Measurements from ENCODE around the gene CLPTM1L. TPM values are rescaled to one million over a fixed set of nuclear protein-coding genes. Genes with fewer than 3 reads are reported as not detected.
"Not testable (repeated sequence)": the region's sequence is repeated elsewhere in the genome, so short reads cannot be mapped to it uniquely, and the experiment has no call there.

CLPTM1L gene
- total RNA-seq, 1 donor from 2014 or later, result 34.2 TPM

GRCh38 chr5:1335540-1336095 is 9.3 kb downstream of the CLPTM1L start:
- H3K9me3 ChIP-seq (replicated peaks), result no peaks in the 10 kb centered on the region
- no peaks in the 10 kb centered on the region for H3K27me3 ChIP-seq (ENCODE audit: low read depth)
- intact Hi-C loops (cut with micrococcal nuclease), result no loop called here
- H3K4me3 ChIP-seq, result no peak overlapping the region
- no peak overlapping the region for H3K27ac ChIP-seq (replicated peaks)
- DNase-seq, result no peak
- H3K36me3 ChIP-seq, result peaks cover 89% of the 10 kb centered on the region
- peaks cover 3% of the 10 kb centered on the region for H3K4me1 ChIP-seq
- no peak for TF ChIP-seq CTCF (IDR thresholded peaks at IDR 0.05; ENCODE audit: borderline replicate concordance)

DNA sequence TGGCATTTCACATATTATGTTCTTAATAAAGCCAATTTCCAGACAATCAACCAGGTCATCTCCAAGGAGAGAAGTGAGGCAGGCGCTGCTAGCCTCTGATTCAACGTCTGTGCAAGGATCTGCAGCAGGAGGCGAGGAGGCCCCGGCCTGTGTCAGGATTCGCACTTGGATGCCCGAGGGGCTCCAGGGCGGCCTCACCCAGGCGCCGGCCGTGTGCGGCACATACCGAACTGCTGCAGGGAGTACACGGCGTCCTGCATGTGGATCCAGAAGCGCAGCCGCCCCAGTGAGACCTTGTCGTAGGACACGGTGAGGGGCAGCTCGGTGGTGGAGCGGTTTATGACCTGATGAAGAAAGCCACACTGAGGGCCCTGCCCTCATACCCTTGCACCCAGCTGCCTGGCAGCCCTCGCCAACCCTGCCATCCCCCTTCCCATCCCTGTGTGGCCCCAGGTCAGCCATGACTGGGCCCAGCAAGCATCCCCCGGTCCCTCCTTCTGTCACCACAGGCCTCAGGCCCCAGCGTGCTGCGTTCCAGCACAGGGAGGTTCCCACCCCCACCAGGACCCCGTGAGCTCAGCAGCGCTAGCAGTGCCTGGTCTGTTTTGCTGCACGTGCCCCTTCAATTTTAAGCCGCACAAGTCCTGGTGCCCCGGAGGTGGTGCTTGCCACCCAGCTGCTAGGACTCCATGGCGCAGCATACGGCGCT is 9.9 kb downstream of the CLPTM1L start:
- no peak for TF ChIP-seq CTCF (IDR thresholded peaks at IDR 0.05; ENCODE audit: borderline replicate concordance)
- H3K27me3 ChIP-seq (ENCODE audit: low read depth), result no peaks in the 10 kb centered on the region
- no peak for DNase-seq
- intact Hi-C loops (cut with micrococcal nuclease), result no loop called here
- H3K27ac ChIP-seq (replicated peaks), result no peak overlapping the region
- no peaks in the 10 kb centered on the region for H3K9me3 ChIP-seq (replicated peaks)
- peaks cover 3% of the 10 kb centered on the region for H3K4me1 ChIP-seq
- no peak overlapping the region for H3K4me3 ChIP-seq
- peaks cover 89% of the 10 kb centered on the region for H3K36me3 ChIP-seq

DNA sequence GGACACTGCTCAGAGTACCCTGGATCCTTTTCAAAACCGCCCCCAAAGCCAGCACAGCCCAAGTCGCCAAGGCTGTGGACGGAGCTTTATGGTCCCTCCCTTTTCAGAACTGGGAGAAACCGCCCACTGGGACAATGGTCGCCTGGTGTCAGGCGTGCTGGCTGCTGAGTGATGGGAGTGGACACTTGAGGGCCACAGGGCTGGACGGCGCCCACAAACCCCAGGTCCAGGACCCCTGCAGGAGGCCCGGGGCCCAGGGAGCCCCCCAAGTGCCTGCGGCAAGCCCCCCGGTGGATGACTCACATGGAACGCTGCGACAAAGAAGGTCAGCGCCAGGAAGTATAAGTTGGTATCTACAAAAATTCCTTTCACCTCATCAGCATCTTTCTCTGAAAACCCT is 10.9 kb downstream of the CLPTM1L start:
- peaks cover 3% of the 10 kb centered on the region for H3K4me1 ChIP-seq
- TF ChIP-seq CTCF (IDR thresholded peaks at IDR 0.05; ENCODE audit: borderline replicate concordance), result no peak
- peaks cover 89% of the 10 kb centered on the region for H3K36me3 ChIP-seq
- H3K9me3 ChIP-seq (replicated peaks), result no peaks in the 10 kb centered on the region
- no peak for DNase-seq
- intact Hi-C loops (cut with micrococcal nuclease), result no loop called here
- H3K4me3 ChIP-seq, result no peak overlapping the region
- H3K27me3 ChIP-seq (ENCODE audit: low read depth), result no peaks in the 10 kb centered on the region
- H3K27ac ChIP-seq (replicated peaks), result no peak overlapping the region

DNA sequence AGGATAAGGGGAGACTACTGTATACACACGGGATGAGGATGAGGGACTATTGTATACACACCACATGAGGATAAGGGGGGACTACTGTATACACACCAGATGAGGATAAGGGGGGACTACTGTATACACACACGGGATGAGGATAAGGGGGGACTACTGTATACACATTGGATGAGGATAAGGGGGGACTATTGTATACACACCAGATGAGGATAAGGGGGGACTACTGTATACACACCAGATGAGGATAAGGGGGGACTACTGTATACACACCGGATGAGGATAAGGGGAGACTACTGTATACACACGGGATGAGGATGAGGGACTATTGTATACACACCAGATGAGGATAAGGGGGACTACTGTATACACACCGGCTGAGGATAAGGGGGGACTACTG is 11.6 kb downstream of the CLPTM1L start:
- H3K27me3 ChIP-seq (ENCODE audit: low read depth); H3K27ac ChIP-seq (replicated peaks); intact Hi-C loops (cut with micrococcal nuclease); H3K9me3 ChIP-seq (replicated peaks); H3K4me1 ChIP-seq; DNase-seq; H3K4me3 ChIP-seq: not testable (repeated sequence)
- H3K36me3 ChIP-seq, result peaks cover 83% of the 10 kb centered on the region

GRCh38 chr5:1332461-1333001 is 12.4 kb downstream of the CLPTM1L start:
- H3K4me3 ChIP-seq, result no peak overlapping the region
- TF ChIP-seq CTCF (IDR thresholded peaks at IDR 0.05; ENCODE audit: borderline replicate concordance), result no peak
- no peak overlapping the region for H3K27ac ChIP-seq (replicated peaks)
- intact Hi-C loops (cut with micrococcal nuclease), result no loop called here
- no peaks in the 10 kb centered on the region for H3K9me3 ChIP-seq (replicated peaks)
- no peaks in the 10 kb centered on the region for H3K27me3 ChIP-seq (ENCODE audit: low read depth)
- DNase-seq, result no peak
- H3K4me1 ChIP-seq, result peaks cover 3% of the 10 kb centered on the region
- peaks cover 76% of the 10 kb centered on the region for H3K36me3 ChIP-seq

GRCh38 chr5:1331861-1332405 is 13.0 kb downstream of the CLPTM1L start:
- intact Hi-C loops (cut with micrococcal nuclease), result no loop called here
- no peak for TF ChIP-seq CTCF (IDR thresholded peaks at IDR 0.05; ENCODE audit: borderline replicate concordance)
- Histone ChIP-seq H3K36me3 (peaks cover 70% of the 10 kb centered on the region), H3K27me3 (ENCODE audit: low read depth) (no peaks in the 10 kb centered on the region), H3K27ac (replicated peaks) (no peak overlapping the region), H3K4me3 (no peak overlapping the region), H3K9me3 (replicated peaks) (no peaks in the 10 kb centered on the region), H3K4me1 (peaks cover 3% of the 10 kb centered on the region)
- no peak for DNase-seq

Data from left ventricle myocardium inferior (tissue), 1 donor.